ENCODE data around the gene KCNQ1.

KCNQ1 gene

GRCh38 chr11:2760196-2760871, 315.5 kb downstream of the KCNQ1 start:
- DNase-seq = no peak

DNA sequence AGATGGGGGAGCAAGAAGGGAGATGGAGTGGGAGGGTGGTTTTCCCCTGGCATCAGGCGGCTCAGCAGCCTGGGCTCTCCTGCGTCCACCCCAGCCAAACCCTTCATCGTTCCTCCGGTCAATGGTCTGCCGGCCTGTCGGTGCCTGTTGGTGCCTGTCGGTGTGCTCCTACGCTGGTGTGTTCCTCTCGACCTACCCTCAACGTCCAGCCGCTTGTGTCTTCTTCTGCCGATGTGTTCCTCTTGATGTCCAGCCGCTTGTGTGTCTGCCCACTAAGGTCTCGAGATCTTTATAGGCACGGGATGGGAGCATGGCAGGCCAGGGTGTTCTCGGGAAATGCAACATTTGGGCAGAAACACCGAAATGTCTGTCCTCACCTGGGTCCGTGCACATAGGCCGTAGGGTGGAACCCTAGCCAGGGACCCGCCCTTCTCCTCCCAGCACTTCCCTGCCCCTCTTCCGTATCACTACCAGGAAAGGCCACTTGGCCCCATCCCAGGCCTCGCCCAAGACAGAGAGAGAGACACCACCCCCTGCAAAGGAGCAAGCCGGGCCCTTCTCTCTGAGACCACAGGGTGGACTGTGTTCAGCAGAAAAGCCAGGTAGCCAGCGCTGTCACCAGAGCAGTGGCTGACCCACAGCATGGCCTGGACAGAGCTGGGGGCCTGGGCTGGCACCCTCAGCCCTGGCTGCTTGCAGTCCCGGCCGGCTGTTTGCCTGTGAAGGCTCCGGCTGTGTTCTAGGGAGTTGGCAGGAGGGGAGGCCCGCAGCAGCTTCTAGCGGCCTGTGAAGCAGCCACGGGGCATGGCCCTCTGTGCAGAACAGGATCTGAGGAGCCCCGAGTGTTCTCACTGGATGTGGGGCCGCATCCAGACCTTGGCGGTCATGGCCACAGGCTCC, 316.6 kb downstream of the KCNQ1 start:
- no peak for DNase-seq

- DNase-seq = no peak
These were observed 317.2 kb downstream of the KCNQ1 start for GRCh38 chr11:2762031-2762380.

GRCh38 chr11:2762451-2762850, 317.6 kb downstream of the KCNQ1 start:
- no peak for DNase-seq

- no peak for DNase-seq
These were observed 319.2 kb downstream of the KCNQ1 start for GRCh38 chr11:2763984-2764383.

- DNase-seq = no peak
These were observed 320.7 kb downstream of the KCNQ1 start for GRCh38 chr11:2765491-2765890.

GRCh38 chr11:2766166-2766565, 321.4 kb downstream of the KCNQ1 start:
- no peak for DNase-seq

DNA sequence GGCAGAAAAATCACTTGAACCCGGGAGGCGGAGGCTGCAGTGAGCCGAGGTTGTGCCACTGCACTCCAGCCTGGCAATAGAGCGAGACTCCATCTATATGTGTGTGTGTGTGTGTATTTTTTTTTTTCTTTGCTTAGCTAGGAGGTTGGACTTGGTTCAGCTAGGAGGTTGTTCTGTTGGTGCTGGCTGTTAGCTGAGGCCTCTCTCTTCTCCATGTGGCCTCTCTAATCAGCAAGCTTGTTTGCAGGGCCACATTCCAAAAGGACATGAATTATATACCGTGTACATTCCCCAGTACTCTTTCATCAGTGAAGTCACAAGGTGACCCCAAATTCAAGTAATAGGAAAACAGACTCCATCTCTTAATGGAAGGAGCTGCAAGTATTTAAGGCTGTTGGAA, 322.3 kb downstream of the KCNQ1 start:
- no peak for DNase-seq

DNA sequence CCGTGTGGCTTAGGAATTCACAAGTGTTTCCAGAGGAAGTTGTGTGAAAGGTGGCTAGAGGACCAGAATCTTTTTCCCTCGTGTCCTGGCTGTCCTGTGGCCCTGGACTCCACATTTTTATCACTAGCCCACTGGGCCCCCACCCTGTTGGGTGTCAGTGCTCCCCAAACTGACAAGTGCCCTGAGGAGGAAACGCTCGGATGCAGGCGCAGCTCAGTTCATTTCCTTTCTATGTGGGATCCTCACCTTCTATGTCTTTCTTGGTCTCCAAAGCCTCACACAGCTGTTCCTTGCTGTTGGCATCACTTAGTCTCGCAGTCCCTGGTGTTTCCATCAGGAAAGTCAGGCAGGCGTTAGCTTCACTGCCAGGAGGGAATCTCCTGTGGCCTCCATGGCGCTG, 323.0 kb downstream of the KCNQ1 start:
- DNase-seq = no peak

GRCh38 chr11:2768471-2769408, 323.9 kb downstream of the KCNQ1 start:
- no peak for DNase-seq

- DNase-seq = no peak
These were observed 324.7 kb downstream of the KCNQ1 start for GRCh38 chr11:2769409-2770095.

GRCh38 chr11:2770096-2770751, 325.4 kb downstream of the KCNQ1 start:
- no peak for DNase-seq

DNA sequence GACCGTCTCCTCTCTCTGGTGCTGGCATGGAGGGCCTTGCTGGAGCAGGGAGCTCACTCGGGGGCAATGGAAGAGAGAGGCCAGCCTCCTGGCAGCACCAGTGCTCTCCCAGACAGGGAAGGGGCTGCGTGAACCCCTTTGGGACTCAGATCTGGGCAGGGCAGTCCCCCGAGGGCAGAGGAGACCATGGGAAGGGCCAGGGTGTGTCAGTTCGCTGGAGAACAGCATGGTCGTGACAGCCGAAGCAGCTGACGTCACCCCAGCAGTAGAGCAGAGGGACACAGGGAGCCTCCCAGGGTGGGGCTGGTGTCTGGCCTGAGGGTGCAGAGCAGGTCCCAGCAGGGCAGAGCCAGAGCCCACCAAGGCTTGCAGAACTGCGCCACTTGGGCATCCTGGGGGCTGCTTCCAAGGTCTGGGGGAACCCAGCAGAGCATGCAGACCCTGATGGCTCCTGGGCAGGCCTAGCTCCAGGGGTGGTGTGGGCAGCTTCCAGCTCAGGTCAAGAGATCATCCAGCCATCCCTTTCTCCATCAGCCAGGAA, 326.0 kb downstream of the KCNQ1 start:
- no peak for DNase-seq

GRCh38 chr11:2771758-2772466, 327.1 kb downstream of the KCNQ1 start:
- DNase-seq = no peak

GRCh38 chr11:2772544-2773031, 327.8 kb downstream of the KCNQ1 start:
- no peak for DNase-seq

GRCh38 chr11:2774173-2775082, 329.6 kb downstream of the KCNQ1 start:
- no peak for DNase-seq

GRCh38 chr11:2775083-2775625, 330.3 kb downstream of the KCNQ1 start:
- DNase-seq = no peak

DNA sequence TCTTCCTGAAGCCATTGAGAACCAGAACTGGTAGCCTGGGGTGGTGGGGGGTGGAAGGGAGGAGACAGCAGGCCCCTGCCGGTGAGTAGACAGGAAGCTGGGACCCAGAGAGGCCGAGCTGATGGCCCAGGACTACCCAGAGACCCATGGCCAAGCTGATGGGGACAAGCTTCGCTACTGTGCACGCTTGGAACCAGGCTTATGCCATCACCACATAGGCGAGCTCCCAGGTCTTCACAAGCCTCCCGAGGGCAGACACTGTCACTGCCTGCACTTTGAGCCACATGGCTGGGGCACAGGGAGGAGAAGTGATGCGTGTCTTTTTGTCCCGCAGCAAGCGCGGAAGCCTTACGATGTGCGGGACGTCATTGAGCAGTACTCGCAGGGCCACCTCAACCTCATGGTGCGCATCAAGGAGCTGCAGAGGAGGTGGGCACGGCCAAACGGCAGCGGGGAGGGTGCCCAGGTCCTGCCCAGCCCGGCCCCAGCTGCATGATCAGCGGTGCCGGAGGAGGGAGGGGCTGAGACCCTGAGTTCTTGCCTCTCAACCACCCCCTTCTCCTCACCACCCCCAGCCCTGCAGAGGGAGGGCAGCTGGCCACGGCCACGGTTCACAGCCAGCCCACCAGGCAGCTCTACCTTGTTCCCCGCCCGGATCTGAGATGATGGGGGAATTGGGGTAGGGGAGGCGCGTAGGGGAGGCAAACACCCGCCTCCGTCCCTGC, 331.0 kb downstream of the KCNQ1 start:
- no peak for DNase-seq
